Astrocyte (in vitro differentiated cells and primary cell): ENCODE data around the gene POLH.

Experiments
- CTCF ChIP-seq: IDR thresholded peaks from 2 replicates; pipeline ENCODE4 v1.5.1; 2011; ENCODE audit warnings: low read depth, mild to moderate bottlenecking, inconsistent platforms, low read length, moderate library complexity; ENCODE audit not compliant: insufficient read depth
- EZH2 ChIP-seq: IDR thresholded peaks from 2 replicates; pipeline ENCODE4 v1.6.1; 2012; ENCODE audit warnings: mild to moderate bottlenecking, low read length, inconsistent platforms; ENCODE audit not compliant: insufficient read depth

GRCh38 chr6:43584892-43585570, 9.0 kb downstream of the POLH start:
- no peak for TF ChIP-seq CTCF
- TF ChIP-seq EZH2: no peak
